NT2/D1 (cell line): Measurements from ENCODE around the gene ARCN1.

Experiments
- DNase-seq: peaks from one replicate; pipeline ENCODE4 v3.0.0-alpha.2; 2011; ENCODE audit warnings: low read depth, low spot score
- H3K27me3 ChIP-seq: 2 replicates; pipeline ENCODE4 v1.6.0; 2011; ENCODE audit warnings: mild to moderate bottlenecking; ENCODE audit not compliant: insufficient read length, insufficient read depth
- H3K36me3 ChIP-seq: 2 replicates; pipeline ENCODE4 v1.6.1; 2011; ENCODE audit warnings: mild to moderate bottlenecking, low read length, mixed read lengths; ENCODE audit not compliant: insufficient read depth, insufficient read length
- H3K4me1 ChIP-seq: 2 replicates; pipeline ENCODE4 v1.5.1; 2011; ENCODE audit not compliant: insufficient read depth, insufficient read length
- H3K4me3 ChIP-seq: 2 replicates; pipeline ENCODE4 v1.5.1; 2011; ENCODE audit warnings: low read depth; ENCODE audit not compliant: insufficient read length
- H3K9ac ChIP-seq: 2 replicates; pipeline ENCODE4 v1.6.0; 2011; ENCODE audit warnings: low read depth; ENCODE audit not compliant: insufficient read length
- H3K9me3 ChIP-seq: 2 replicates; pipeline ENCODE4 v1.5.1; 2011; ENCODE audit warnings: mild to moderate bottlenecking, low read length; ENCODE audit not compliant: insufficient read depth
- SUZ12 ChIP-seq: IDR thresholded peaks from 2 replicates; pipeline ENCODE4 v1.6.1; 2011; ENCODE audit not compliant: insufficient read length, insufficient read depth; ENCODE audit errors: extremely low read depth
- YY1 ChIP-seq: IDR thresholded peaks from 2 replicates; pipeline ENCODE4 v1.6.1; 2011; ENCODE audit not compliant: insufficient read length, insufficient read depth
- ZNF274 ChIP-seq: IDR thresholded peaks from 2 replicates; pipeline ENCODE4 v1.6.1; 2011; ENCODE audit warnings: mild to moderate bottlenecking, low read depth, low read length

ARCN1 gene

DNA sequence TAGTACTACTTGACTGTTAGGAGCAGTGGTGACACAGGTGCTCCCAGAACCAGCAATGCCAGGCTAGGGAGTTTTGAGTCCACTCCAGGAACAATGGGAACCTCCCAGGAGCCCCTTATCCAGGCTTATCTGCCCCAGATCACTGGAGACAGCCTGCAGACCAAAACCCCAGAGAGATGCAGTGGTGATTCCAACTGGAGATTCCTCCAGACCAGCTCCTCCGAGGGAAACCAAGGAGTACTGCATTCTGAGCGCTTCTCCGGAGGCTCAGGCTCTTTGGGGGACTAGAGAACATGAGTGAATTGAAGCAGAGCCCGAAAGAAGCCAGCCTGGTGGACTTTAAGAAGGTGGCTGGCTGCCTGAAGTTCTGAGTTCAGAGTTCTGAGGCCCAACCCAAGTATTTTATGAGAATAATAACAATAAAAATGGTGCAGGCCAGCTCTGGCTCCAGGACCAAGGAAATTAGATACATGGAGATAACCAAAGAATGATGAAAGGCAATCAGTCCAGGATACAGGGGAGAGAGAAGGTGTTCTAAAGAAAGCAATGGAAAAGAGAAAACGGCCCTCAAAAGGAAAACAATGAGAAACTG lies 42.5 kb upstream of the ARCN1 start:
- Histone ChIP-seq H3K4me3 (no peak overlapping the region), H3K36me3 (peaks cover 16% of the 10 kb centered on the region), H3K9me3 (no peaks in the 10 kb centered on the region), H3K4me1 (peaks cover 8% of the 10 kb centered on the region), H3K27me3 (no peaks in the 10 kb centered on the region), H3K9ac (no peak overlapping the region)
- TF ChIP-seq ZNF274 (no peak), SUZ12 (no peak), YY1 (no peak)
- DNase-seq, result no peak

DNA sequence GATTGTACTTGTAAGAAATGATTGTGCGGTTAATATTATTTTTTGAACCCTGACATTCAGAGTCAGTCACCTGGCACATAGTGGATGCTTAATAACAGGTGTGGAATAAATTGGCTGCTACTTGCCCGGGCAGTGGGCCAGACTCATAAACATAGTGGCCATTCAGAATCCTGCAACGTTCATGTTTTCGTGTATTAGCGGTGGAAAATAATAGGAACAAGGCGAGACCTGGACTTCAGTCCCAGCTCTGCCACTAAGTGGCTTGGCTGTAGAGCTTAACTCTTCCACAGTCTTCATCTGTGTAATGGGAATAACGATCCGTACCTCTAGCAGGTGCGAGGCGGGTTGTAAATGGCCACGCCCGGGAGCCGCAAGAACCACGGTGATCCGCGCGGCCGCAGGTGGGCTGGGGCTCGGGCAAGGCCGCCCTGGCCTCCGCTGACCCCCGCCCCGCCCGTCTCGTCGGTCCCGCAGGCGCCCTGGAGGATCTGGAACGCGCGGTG lies 42.0 kb upstream of the ARCN1 start:
- H3K4me1 ChIP-seq, result peaks cover 8% of the 10 kb centered on the region
- peaks cover 11% of the 10 kb centered on the region for H3K36me3 ChIP-seq
- H3K27me3 ChIP-seq, result no peaks in the 10 kb centered on the region
- peak overlapping the region; percentile 90 for H3K9ac ChIP-seq
- peak overlapping the region; percentile 83 for H3K4me3 ChIP-seq
- DNase-seq, result no peak
- TF ChIP-seq YY1, result no peak
- TF ChIP-seq ZNF274, result no peak
- TF ChIP-seq SUZ12, result no peak
- no peaks in the 10 kb centered on the region for H3K9me3 ChIP-seq

DNA sequence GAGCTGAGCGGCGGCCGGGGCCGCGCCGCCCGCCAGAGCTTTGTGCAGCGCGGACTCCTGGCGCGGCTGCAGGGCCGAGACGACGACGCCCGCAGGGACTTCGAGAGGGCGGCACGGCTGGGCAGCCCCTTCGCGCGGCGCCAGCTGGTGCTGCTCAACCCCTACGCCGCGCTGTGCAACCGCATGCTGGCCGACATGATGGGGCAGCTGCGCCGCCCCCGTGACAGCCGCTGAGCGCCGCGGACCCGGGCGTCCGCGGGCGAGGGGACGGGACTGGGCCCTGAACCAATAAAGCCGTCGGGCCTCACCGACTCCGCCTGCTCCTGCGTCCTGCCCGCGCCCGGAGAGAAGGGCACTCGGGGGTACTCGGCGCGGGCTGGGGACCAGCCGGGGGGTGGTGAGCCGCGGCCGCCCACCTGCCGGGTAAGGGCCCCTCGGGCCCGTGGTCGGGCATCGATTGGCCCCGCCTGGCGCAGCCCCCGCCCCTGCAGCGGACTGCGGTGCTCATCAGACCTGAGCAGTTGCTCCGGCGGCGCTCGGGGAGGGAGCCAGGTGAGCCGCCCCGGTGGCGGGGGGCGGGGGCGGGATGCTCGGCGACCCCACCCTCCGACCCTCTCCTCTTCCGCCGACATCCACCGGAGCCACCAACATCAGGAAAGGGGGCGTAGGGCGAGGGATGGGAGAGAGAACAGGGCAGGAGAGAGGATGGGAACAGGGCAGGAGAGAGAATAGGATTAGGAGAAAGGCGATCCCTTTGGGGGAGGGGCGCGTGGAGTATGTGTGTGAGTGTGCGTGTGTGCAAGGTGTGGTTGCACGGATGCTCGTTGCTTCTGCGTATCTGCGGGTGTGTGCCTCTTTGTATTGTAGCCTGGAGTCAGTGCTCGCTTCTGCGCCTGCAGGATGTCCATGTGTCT lies 41.3 kb upstream of the ARCN1 start, which contains the start of gene TMEM25:
Gene TMEM25, plus strand, starts transcription at position 510 of the 914 bp plus-strand sequence. CDS start 610 bp downstream, outside the sequence.
- Histone ChIP-seq H3K9me3 (no peaks in the 10 kb centered on the region), H3K4me1 (peaks cover 8% of the 10 kb centered on the region), H3K9ac (peak within 1 kb of the TSS; percentile 90), H3K36me3 (peaks cover 5% of the 10 kb centered on the region), H3K4me3 (peak within 1 kb of the TSS; percentile 83), H3K27me3 (no peaks in the 10 kb centered on the region)
- TF ChIP-seq ZNF274, result no peak
- no peak for TF ChIP-seq SUZ12
- no peak for TF ChIP-seq YY1
- DNase-seq, result peak; percentile 43

DNA sequence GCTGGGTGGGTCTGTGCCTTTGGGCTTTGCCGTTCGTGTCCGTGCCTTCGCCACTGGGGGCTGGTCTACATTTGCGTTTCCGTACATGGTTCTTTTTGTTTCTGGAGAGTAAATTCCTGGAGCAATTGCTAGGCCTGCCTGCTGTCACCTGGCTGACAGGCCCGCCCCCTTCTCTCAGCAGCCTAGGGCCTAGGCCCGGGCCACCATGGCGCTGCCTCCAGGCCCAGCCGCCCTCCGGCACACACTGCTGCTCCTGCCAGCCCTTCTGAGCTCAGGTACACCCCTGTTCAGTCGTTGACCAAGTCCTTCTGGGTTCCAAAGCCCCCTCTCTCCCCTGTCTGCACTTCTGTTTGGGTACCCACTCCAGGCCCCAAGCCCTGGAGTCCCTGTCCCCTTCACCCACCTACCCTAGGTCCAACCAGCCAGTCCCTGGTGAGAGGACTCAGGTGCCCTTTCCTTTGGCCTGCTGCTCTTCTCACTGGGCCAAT lies 40.6 kb upstream of the ARCN1 start:
- DNase-seq, result no peak
- H3K9ac ChIP-seq, result peak overlapping the region; percentile 85
- no peaks in the 10 kb centered on the region for H3K27me3 ChIP-seq
- H3K9me3 ChIP-seq, result no peaks in the 10 kb centered on the region
- H3K36me3 ChIP-seq, result peaks cover 3% of the 10 kb centered on the region
- TF ChIP-seq ZNF274, result no peak
- no peak for TF ChIP-seq SUZ12
- TF ChIP-seq YY1, result no peak
- peaks cover 8% of the 10 kb centered on the region for H3K4me1 ChIP-seq
- peak overlapping the region; percentile 83 for H3K4me3 ChIP-seq

DNA sequence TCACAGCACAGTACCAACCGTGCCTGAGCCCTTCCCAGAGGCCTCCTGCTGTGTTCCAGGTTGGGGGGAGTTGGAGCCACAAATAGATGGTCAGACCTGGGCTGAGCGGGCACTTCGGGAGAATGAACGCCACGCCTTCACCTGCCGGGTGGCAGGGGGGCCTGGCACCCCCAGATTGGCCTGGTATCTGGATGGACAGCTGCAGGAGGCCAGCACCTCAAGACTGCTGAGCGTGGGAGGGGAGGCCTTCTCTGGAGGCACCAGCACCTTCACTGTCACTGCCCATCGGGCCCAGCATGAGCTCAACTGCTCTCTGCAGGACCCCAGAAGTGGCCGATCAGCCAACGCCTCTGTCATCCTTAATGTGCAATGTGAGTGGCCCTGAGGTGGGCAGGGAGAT lies 40.1 kb upstream of the ARCN1 start:
- TF ChIP-seq ZNF274 (no peak), YY1 (no peak), SUZ12 (no peak)
- peaks cover 2% of the 10 kb centered on the region for H3K36me3 ChIP-seq
- H3K4me3 ChIP-seq, result peak overlapping the region; percentile 83
- H3K27me3 ChIP-seq, result no peaks in the 10 kb centered on the region
- peak overlapping the region; percentile 85 for H3K9ac ChIP-seq
- no peak for DNase-seq
- H3K4me1 ChIP-seq, result peaks cover 8% of the 10 kb centered on the region
- H3K9me3 ChIP-seq, result no peaks in the 10 kb centered on the region

DNA sequence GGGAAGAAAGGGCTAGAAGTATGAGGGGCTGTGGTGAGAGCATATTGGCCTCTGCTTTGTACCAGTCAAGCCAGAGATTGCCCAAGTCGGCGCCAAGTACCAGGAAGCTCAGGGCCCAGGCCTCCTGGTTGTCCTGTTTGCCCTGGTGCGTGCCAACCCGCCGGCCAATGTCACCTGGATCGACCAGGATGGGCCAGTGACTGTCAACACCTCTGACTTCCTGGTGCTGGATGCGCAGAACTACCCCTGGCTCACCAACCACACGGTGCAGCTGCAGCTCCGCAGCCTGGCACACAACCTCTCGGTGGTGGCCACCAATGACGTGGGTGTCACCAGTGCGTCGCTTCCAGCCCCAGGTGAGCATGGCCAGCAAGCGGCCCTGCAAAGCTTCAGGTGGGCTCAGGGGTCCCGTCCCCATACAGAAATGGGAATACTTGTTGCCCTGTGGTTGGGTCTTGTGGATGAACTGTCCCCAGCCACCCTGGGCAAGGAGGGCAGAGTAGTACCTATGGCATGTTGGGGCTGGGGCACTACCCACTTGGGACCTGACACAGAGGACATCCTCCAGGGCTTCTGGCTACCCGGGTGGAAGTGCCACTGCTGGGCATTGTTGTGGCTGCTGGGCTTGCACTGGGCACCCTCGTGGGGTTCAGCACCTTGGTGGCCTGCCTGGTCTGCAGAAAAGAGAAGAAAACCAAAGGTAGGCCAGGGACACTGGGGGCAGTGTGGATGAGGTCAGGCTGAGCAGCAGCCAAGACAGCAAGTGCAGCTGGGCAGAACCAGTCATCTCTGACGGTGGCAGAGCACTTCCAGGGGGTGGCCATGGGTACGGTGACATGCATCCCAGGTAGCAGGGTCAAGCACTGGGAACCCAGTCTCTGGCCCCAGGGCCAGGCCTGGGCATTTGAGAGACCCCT lies 39.1 kb upstream of the ARCN1 start:
- H3K4me3 ChIP-seq, result no peak overlapping the region
- DNase-seq, result no peak
- H3K9me3 ChIP-seq, result no peaks in the 10 kb centered on the region
- H3K9ac ChIP-seq, result no peak overlapping the region
- no peak for TF ChIP-seq ZNF274
- no peak for TF ChIP-seq SUZ12
- H3K4me1 ChIP-seq, result peaks cover 8% of the 10 kb centered on the region
- H3K36me3 ChIP-seq, result no peaks in the 10 kb centered on the region
- no peaks in the 10 kb centered on the region for H3K27me3 ChIP-seq
